ENCODE results near the gene APOL1. TPM values are rescaled to one million over a fixed set of nuclear protein-coding genes. Genes with fewer than 3 reads are reported as not detected.

Gene APOL1
- total RNA-seq, 2 experiments from 2014 or later: 13.8 to 17.1 TPM

- Mint-ChIP-seq H3K36me3 (ENCODE audit: low read depth) (no peaks in the 10 kb centered on the region), H3K27me3 (peaks cover 15% of the 10 kb centered on the region), H3K27ac (no peak overlapping the region), H3K4me3 (no peak overlapping the region), H3K4me1 (ENCODE audit: low read depth) (peaks cover 9% of the 10 kb centered on the region), H3K9me3 (peaks cover 4% of the 10 kb centered on the region)
- ChIA-PET POLR2A (interaction anchor here (0.6 to 1.7 kb wide), 3 partner anchors 26 to 96 kb away, joined by 3 to 5 read pairs (median 3); partner anchors contain the start of gene APOL2), CTCF (interaction anchor here (1.1 to 1.9 kb wide), 6 partner anchors 11 to 275 kb away, joined by 3 to 9 read pairs (median 4); no protein-coding TSS in a partner anchor)
- intact Hi-C loops (cut with micrococcal nuclease): no loop called here
- ATAC-seq: no peak
- no peak for DNase-seq
- TF ChIP-seq CTCF (IDR thresholded peaks at IDR 0.05): no peak
Measured at GRCh38 chr22:36211237-36211861, 41.6 kb upstream of the APOL1 start.

GRCh38 chr22:36212901-36213300, 40.0 kb upstream of the APOL1 start:
- no peak for DNase-seq
- peaks cover 4% of the 10 kb centered on the region for H3K9me3 Mint-ChIP-seq
- no peak for ATAC-seq
- peaks cover 9% of the 10 kb centered on the region for H3K4me1 Mint-ChIP-seq (ENCODE audit: low read depth)
- intact Hi-C loops (cut with micrococcal nuclease): no loop called here
- no peaks in the 10 kb centered on the region for H3K36me3 Mint-ChIP-seq (ENCODE audit: low read depth)
- H3K4me3 Mint-ChIP-seq: no peak overlapping the region
- peaks cover 15% of the 10 kb centered on the region for H3K27me3 Mint-ChIP-seq
- ChIA-PET POLR2A (interaction anchor here (1.1 kb wide), 1 partner anchor 8 kb away, joined by 3 read pairs; no protein-coding TSS in a partner anchor), CTCF (interaction anchor here (1.0 to 1.9 kb wide), 3 partner anchors 9 to 147 kb away, joined by 4 to 9 read pairs (median 5); no protein-coding TSS in a partner anchor)
- no peak for TF ChIP-seq CTCF (IDR thresholded peaks at IDR 0.05)
- no peak overlapping the region for H3K27ac Mint-ChIP-seq

GRCh38 chr22:36213586-36213985, 39.3 kb upstream of the APOL1 start:
- intact Hi-C loops (cut with micrococcal nuclease): no loop called here
- no peaks in the 10 kb centered on the region for H3K36me3 Mint-ChIP-seq (ENCODE audit: low read depth)
- no peak overlapping the region for H3K4me3 Mint-ChIP-seq
- DNase-seq (no peak), ATAC-seq (no peak)
- TF ChIP-seq CTCF (IDR thresholded peaks at IDR 0.05): no peak
- H3K27ac Mint-ChIP-seq: no peak overlapping the region
- H3K27me3 Mint-ChIP-seq: peaks cover 15% of the 10 kb centered on the region
- ChIA-PET CTCF (interaction anchor here (0.6 kb wide), 1 partner anchor 342 kb away, joined by 4 read pairs; no protein-coding TSS in a partner anchor), POLR2A (no interaction called here)
- H3K4me1 Mint-ChIP-seq (ENCODE audit: low read depth): peaks cover 9% of the 10 kb centered on the region
- peaks cover 4% of the 10 kb centered on the region for H3K9me3 Mint-ChIP-seq

GRCh38 chr22:36215981-36216380, 37.0 kb upstream of the APOL1 start:
- intact Hi-C loops (cut with micrococcal nuclease): no loop called here
- H3K4me1 Mint-ChIP-seq (ENCODE audit: low read depth): peaks cover 3% of the 10 kb centered on the region
- no peaks in the 10 kb centered on the region for H3K36me3 Mint-ChIP-seq (ENCODE audit: low read depth)
- ChIA-PET CTCF (interaction anchor here (0.9 to 3.4 kb wide), 6 partner anchors 20 to 62 kb away, joined by 3 to 17 read pairs (median 4); no protein-coding TSS in a partner anchor), POLR2A (interaction anchor here (2.3 kb wide), 1 partner anchor 17 kb away, joined by 6 read pairs; no protein-coding TSS in a partner anchor)
- H3K4me3 Mint-ChIP-seq: no peak overlapping the region
- H3K27me3 Mint-ChIP-seq: peaks cover 13% of the 10 kb centered on the region
- TF ChIP-seq CTCF (IDR thresholded peaks at IDR 0.05): no peak
- H3K9me3 Mint-ChIP-seq: no peaks in the 10 kb centered on the region
- no peak for DNase-seq
- H3K27ac Mint-ChIP-seq: no peak overlapping the region
- no peak for ATAC-seq

GRCh38 chr22:36218648-36219193, 34.2 kb upstream of the APOL1 start:
- Mint-ChIP-seq H3K4me3 (no peak overlapping the region), H3K9me3 (no peaks in the 10 kb centered on the region), H3K36me3 (ENCODE audit: low read depth) (no peaks in the 10 kb centered on the region), H3K27me3 (peaks cover 8% of the 10 kb centered on the region), H3K4me1 (ENCODE audit: low read depth) (peaks cover 6% of the 10 kb centered on the region), H3K27ac (no peak overlapping the region)
- CTCF ChIA-PET: interaction anchor here (1.5 to 3.4 kb wide), 3 partner anchors 18 to 75 kb away, joined by 3 to 17 read pairs (median 6); no protein-coding TSS in a partner anchor
- DNase-seq: no peak
- POLR2A ChIA-PET: no interaction called here
- intact Hi-C loops (cut with micrococcal nuclease): no loop called here
- ATAC-seq: no peak
- TF ChIP-seq CTCF (IDR thresholded peaks at IDR 0.05): no peak

Measured in activated CD8-positive, alpha-beta T cell treated with anti-CD3 and anti-CD28 coated beads for 36 hours (primary cell).